T-helper 2 cell treated with Interferon-gamma antibody and Interleukin-4, amounts not matched to agents 5 μg/mL and 100 μg/mL, for 36 hours (primary cell): ENCODE data around the gene PHC3.
"Not testable (repeated sequence)": the region's sequence is repeated elsewhere in the genome, so short reads cannot be mapped to it uniquely, and the experiment has no call there.

Source experiments
- DNase-seq: peaks from one replicate; pipeline ENCODE4 v3.0.0; 2021; ENCODE audit warnings: low spot score
- H3K27ac Mint-ChIP-seq: one replicate; pipeline ENCODE4 v1.8.0; 2021; ENCODE audit warnings: mild to moderate bottlenecking, mixed read lengths
- H3K27me3 Mint-ChIP-seq: one replicate; pipeline ENCODE4 v1.8.0; 2021; ENCODE audit warnings: low read depth, mixed read lengths
- H3K36me3 Mint-ChIP-seq: one replicate; pipeline ENCODE4 v1.8.0; 2021; ENCODE audit warnings: low read depth, mixed read lengths
- H3K4me1 Mint-ChIP-seq: one replicate; pipeline ENCODE4 v1.8.0; 2021; ENCODE audit warnings: low read depth, mixed read lengths
- H3K4me3 Mint-ChIP-seq: one replicate; pipeline ENCODE4 v1.8.0; 2022; ENCODE audit warnings: mild to moderate bottlenecking, moderate library complexity, mixed read lengths
- H3K9me3 Mint-ChIP-seq: one replicate; pipeline ENCODE4 v1.8.0; 2021; ENCODE audit warnings: mixed read lengths

Gene PHC3

GRCh38 chr3:170204509-170204908 is 23.0 kb upstream of the PHC3 start:
- Mint-ChIP-seq H3K9me3 (no peaks in the 10 kb centered on the region), H3K27ac (no peak overlapping the region), H3K4me1 (no peaks in the 10 kb centered on the region), H3K4me3 (no peak overlapping the region), H3K36me3 (no peaks in the 10 kb centered on the region), H3K27me3 (peaks cover 23% of the 10 kb centered on the region)
- no peak for DNase-seq

DNA sequence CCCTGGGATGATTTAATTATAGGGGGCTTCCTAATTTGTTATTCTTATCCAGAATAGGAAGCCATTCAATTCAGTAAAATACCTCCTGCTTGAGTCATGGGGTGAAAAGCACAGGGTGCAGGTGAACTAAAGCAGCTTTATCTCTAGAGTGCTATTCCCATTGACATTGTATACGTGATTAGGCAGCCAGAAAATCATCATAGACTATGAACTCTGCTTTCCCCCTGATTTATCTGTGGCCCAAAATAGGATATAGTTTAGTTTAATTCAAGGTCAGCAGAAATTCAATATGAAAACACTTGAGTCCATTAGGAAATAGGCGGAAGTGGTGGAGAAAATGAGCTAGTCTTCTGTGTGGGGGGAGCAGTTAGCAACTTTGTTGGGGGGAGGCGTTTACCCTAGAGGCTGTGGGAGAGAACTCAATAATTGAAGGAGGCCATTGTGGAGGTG is 22.5 kb upstream of the PHC3 start:
- no peaks in the 10 kb centered on the region for H3K4me1 Mint-ChIP-seq
- peaks cover 23% of the 10 kb centered on the region for H3K27me3 Mint-ChIP-seq
- H3K27ac Mint-ChIP-seq, result no peak overlapping the region
- no peak overlapping the region for H3K4me3 Mint-ChIP-seq
- H3K9me3 Mint-ChIP-seq, result no peaks in the 10 kb centered on the region
- no peak for DNase-seq
- no peaks in the 10 kb centered on the region for H3K36me3 Mint-ChIP-seq

DNA sequence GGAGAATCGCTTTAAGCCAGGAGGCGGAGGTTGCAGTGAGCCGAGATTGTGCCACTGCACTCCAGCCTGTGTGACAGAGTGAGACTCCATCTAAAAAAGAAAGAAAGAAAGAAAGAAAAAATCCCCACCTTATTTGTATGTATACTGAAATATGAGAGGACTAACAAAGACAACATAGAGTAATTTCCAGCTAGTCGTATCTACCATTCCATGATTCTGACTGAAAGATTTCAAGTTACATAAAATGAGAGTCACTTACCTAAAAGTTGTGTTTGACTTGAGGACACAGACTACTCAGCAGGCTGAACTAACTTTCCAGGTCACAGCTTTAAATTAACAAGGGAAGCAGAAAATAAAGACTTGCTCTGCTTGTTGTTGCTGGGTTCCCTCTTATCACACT is 21.9 kb upstream of the PHC3 start:
- H3K9me3 Mint-ChIP-seq, result no peaks in the 10 kb centered on the region
- no peak overlapping the region for H3K27ac Mint-ChIP-seq
- H3K36me3 Mint-ChIP-seq, result no peaks in the 10 kb centered on the region
- H3K4me3 Mint-ChIP-seq, result no peak overlapping the region
- H3K27me3 Mint-ChIP-seq, result peaks cover 19% of the 10 kb centered on the region
- no peak for DNase-seq
- H3K4me1 Mint-ChIP-seq, result no peaks in the 10 kb centered on the region

DNA sequence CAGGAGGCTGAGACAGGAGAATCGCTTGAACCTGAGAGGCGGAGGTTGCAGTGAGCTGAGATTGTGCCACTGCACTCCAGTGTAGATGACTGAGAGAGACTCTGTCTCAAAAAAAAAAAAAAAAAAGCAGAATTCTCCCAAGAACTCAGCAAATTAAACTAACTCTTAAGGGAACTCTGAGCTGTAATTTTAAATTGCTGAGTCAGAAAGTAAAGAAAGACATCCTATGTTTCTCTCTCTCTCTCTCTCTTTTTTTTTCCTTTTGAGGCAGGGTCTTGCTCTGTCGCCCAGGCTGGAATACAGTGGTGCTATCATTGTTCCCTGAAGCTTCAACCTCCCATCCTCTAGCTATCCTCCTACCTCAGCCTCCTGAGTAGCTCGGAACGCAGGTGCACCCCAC is 20.0 kb upstream of the PHC3 start:
- Mint-ChIP-seq H3K9me3 (no peaks in the 10 kb centered on the region), H3K36me3 (no peaks in the 10 kb centered on the region), H3K27me3 (peaks cover 14% of the 10 kb centered on the region), H3K4me3 (no peak overlapping the region), H3K4me1 (no peaks in the 10 kb centered on the region), H3K27ac (no peak overlapping the region)
- no peak for DNase-seq

- DNase-seq, result no peak
- Mint-ChIP-seq H3K36me3 (no peaks in the 10 kb centered on the region), H3K4me1 (no peaks in the 10 kb centered on the region), H3K4me3 (no peak overlapping the region), H3K27ac (no peak overlapping the region), H3K9me3 (no peaks in the 10 kb centered on the region), H3K27me3 (peaks cover 13% of the 10 kb centered on the region)
Observed at GRCh38 chr3:170200987-170201386, 19.5 kb upstream of the PHC3 start.

DNA sequence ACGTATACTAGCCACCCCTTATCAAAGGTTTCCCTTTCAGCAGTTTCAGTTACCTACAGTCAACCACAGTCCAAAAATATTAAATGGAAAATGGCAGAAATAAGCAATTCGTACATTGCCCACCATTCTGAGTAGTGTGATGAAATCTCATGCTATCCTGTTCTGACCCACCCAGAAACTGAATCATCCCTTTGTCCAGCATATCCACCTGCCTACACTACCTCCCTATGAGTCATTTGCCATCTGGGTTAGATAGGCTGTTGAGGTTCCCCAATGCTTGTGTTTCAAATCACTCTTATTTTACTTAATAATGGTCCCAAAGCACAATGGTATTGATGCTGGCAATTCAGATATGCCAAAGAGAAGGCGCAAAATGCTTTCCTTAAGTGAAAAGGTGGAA is 15.3 kb upstream of the PHC3 start:
- H3K27ac Mint-ChIP-seq, result no peak overlapping the region
- H3K4me1 Mint-ChIP-seq, result no peaks in the 10 kb centered on the region

DNA sequence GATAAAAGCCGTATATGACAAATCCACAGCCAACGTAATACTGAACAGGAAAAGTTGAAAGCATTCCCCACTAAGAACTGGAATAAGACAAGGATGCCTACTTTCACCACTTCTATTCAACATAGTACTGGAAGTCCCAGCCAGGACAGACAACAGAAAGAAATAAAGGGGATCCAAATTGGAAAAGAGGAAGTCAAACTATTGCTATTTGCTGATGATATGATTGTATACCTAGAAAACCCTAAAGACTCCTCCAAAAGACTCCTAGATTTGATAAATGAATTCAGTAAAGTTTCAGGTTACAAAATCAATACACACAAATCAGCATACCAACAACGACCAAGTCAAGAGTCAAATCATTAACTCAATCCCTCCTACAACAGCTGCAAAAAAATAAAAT is 14.2 kb upstream of the PHC3 start:
- H3K4me1 Mint-ChIP-seq, H3K36me3 Mint-ChIP-seq, DNase-seq: not testable (repeated sequence)

More for the DNA sequence above, 15.3 kb upstream of the PHC3 start:
- H3K27me3 Mint-ChIP-seq, result peaks cover 26% of the 10 kb centered on the region
- no peak overlapping the region for H3K4me3 Mint-ChIP-seq
- H3K9me3 Mint-ChIP-seq, result no peaks in the 10 kb centered on the region
- DNase-seq, result no peak
- no peaks in the 10 kb centered on the region for H3K36me3 Mint-ChIP-seq

DNA sequence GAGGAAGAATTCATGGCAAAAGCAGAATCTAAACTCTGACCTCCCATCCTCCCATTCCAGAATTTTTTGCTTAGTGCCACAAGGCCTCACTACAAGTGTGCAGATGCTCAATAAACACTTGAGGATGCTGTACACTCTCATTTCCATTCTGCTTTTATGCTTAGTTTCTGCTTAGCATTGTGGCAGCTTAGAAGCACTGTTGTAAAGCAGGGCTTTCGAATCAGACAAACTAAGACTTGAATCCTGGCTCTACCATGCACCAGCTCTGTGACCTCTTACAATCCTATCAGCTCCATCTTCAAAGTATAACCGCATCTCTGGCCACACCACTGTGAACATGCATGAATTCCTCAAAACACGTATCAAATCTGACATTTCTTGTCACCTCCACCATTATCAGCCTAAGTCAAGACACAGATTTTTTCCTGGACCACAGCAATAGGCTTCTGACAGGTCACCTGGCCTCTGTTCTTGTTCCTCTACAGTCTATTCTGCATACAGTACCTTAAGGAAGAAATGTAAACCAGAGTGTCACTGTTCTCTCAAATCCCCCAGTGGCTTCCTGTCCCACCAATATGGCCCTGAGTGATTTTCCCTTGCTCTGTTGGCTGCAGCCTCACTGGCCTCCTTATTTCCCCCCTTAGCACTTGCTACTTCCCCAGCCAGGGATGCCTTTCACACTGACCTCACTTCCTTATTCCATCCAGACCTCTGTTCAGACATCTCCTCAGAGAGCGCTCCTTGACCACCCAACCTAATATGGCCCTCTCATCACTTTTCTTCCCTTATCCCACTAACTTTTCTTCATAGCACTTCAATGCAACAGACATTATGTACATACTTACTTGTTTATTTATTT is 8.1 kb upstream of the PHC3 start:
- Mint-ChIP-seq H3K4me3 (no peak overlapping the region), H3K9me3 (no peaks in the 10 kb centered on the region), H3K27ac (no peak overlapping the region), H3K4me1 (peaks cover 9% of the 10 kb centered on the region), H3K27me3 (peaks cover 11% of the 10 kb centered on the region), H3K36me3 (no peaks in the 10 kb centered on the region)
- DNase-seq, result no peak

More for the DNA sequence above, 14.2 kb upstream of the PHC3 start:
- peaks cover 24% of the 10 kb centered on the region for H3K27me3 Mint-ChIP-seq
- not testable (repeated sequence) for H3K4me3 Mint-ChIP-seq, H3K27ac Mint-ChIP-seq, H3K9me3 Mint-ChIP-seq

DNA sequence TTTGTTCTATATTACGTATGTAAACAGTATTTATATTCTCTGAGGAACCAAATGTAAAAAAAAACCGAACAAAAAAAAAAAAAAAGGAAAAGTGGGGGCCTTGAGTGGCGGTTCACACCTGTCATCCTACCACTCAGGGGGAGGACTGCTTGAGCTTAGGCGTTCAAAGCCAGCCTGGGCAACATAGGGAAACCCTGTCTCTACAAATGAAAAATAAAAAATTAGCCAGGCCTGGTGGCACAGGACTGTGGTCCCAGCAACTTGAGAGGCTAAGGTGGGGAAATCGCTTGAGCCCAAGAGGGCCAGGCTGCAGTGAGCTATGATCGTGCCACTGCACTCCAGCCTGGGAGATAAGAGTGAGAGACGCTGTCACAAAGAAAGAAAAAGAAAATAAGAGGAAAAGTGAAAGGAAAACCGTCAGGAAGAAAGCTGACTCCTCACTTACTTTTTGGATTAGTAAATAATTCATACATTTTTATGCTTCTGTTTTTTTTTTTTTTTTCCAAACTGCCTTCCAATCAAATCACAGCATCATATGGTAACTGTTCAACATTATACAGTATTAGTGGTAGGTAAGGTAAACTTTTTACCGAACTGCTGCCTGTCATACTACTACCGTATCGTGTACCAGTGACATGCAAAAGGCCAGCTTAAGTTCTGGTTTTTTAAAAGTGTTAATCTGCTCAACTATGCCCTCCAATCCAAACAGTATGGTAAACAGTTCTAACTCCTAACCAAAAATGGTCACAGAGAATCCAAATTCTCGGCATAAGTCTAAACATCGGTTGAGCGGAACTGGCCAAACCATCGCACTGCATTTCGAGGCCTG is 1.2 kb downstream of the PHC3 start:
- peak overlapping the region; percentile 99 for H3K4me3 Mint-ChIP-seq
- DNase-seq, result no peak
- peaks cover 28% of the 10 kb centered on the region for H3K36me3 Mint-ChIP-seq
- no peaks in the 10 kb centered on the region for H3K9me3 Mint-ChIP-seq
- H3K27me3 Mint-ChIP-seq, result no peaks in the 10 kb centered on the region
- peak overlapping the region; percentile 100 for H3K27ac Mint-ChIP-seq
- H3K4me1 Mint-ChIP-seq, result peaks cover 24% of the 10 kb centered on the region

DNA sequence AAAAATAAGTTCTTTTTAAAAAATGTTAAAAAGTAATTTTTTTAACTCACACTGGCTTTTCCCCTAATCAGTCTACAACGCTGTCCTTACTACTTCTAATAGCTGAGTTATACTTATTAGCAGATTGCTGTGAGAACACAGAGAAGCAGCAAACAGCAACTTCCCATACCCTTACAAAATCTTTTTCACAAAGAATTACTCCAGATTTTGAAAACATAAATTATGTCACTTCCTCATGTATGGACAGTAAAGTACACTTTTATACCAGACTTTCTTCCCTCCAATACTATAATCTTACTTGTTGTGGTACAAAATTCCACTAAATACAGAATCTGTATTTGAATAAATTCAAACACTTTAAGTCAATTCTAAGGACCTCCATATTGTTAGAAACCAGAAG is 2.1 kb downstream of the PHC3 start:
- no peaks in the 10 kb centered on the region for H3K27me3 Mint-ChIP-seq
- no peaks in the 10 kb centered on the region for H3K9me3 Mint-ChIP-seq
- peaks cover 31% of the 10 kb centered on the region for H3K4me1 Mint-ChIP-seq
- peaks cover 34% of the 10 kb centered on the region for H3K36me3 Mint-ChIP-seq
- peak overlapping the region; percentile 99 for H3K4me3 Mint-ChIP-seq
- DNase-seq, result no peak
- peak overlapping the region; percentile 100 for H3K27ac Mint-ChIP-seq

GRCh38 chr3:170178651-170179050 is 2.9 kb downstream of the PHC3 start:
- H3K36me3 Mint-ChIP-seq, result peaks cover 37% of the 10 kb centered on the region
- peak overlapping the region; percentile 71 for H3K27ac Mint-ChIP-seq
- H3K27me3 Mint-ChIP-seq, result no peaks in the 10 kb centered on the region
- H3K9me3 Mint-ChIP-seq, result no peaks in the 10 kb centered on the region
- H3K4me3 Mint-ChIP-seq, result peak overlapping the region; percentile 74
- peak; percentile 45 for DNase-seq
- peaks cover 33% of the 10 kb centered on the region for H3K4me1 Mint-ChIP-seq

GRCh38 chr3:170171563-170171962 is 10.0 kb downstream of the PHC3 start:
- peaks cover 62% of the 10 kb centered on the region for H3K36me3 Mint-ChIP-seq
- peak overlapping the region; percentile 56 for H3K4me3 Mint-ChIP-seq
- peaks cover 30% of the 10 kb centered on the region for H3K4me1 Mint-ChIP-seq
- peak overlapping the region; percentile 76 for H3K27ac Mint-ChIP-seq
- DNase-seq, result no peak
- H3K9me3 Mint-ChIP-seq, result no peaks in the 10 kb centered on the region
- H3K27me3 Mint-ChIP-seq, result no peaks in the 10 kb centered on the region

- Mint-ChIP-seq H3K36me3 (peaks cover 72% of the 10 kb centered on the region), H3K27me3 (no peaks in the 10 kb centered on the region), H3K27ac (no peak overlapping the region), H3K9me3 (no peaks in the 10 kb centered on the region), H3K4me3 (no peak overlapping the region), H3K4me1 (peaks cover 28% of the 10 kb centered on the region)
- no peak for DNase-seq
Observed at GRCh38 chr3:170164717-170165116, 16.8 kb downstream of the PHC3 start.

DNA sequence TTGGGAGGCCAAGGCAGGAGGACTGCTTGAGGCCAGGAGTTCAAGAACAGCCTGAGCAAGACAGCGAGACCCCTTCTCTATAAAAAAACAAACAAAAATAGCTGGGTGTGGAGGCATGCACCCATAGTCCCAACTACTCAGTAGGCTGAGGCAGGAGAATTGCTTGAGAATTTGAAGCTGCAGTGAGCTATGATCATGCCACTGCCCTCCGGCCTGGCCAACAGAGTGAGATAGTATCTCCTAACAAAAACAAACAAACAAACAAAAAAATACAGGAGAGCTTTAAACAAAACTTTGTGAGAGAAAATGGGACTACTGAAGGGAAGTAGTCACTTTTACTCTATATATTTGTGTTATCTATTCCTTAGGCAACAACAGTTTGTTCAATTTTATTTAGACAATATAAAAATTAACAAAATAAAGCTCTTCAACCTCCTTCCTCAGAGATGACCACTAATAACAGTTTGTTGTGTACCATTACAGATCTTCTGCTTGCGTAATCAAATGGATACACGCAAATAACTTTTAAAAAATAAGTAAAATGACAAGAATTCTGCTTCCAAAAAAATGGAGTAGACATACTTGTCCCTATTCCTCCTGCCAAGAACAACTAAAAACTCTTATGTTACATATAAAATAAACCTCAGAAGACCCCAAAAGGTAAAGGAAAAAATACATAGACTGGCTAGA is 17.4 kb downstream of the PHC3 start:
- no peak overlapping the region for H3K4me3 Mint-ChIP-seq
- no peak for DNase-seq
- peaks cover 29% of the 10 kb centered on the region for H3K4me1 Mint-ChIP-seq
- H3K9me3 Mint-ChIP-seq, result no peaks in the 10 kb centered on the region
- H3K27me3 Mint-ChIP-seq, result no peaks in the 10 kb centered on the region
- H3K27ac Mint-ChIP-seq, result no peak overlapping the region
- H3K36me3 Mint-ChIP-seq, result peaks cover 71% of the 10 kb centered on the region
